Esophagus (tissue), 2 donors: ENCODE data around the gene PSMD8. TPM values are rescaled to one million over a fixed set of nuclear protein-coding genes. Genes with fewer than 3 reads are reported as not detected.

Source experiments
- H3K27ac ChIP-seq, 2 donors: one replicate each; pipeline ENCODE4 v1.5.1; 2013; ENCODE audit warnings: low read depth in 2 of 2, mild to moderate bottlenecking in 2 of 2, inconsistent platforms in 1 of 2, low read length in 1 of 2, moderate library complexity in 1 of 2
- H3K27me3 ChIP-seq, 2 donors: one replicate each; pipeline ENCODE4 v1.6.1; 2013; ENCODE audit warnings: low read length in 2 of 2, control low read depth in 1 of 2, mild to moderate bottlenecking in 1 of 2; ENCODE audit not compliant: insufficient read depth in 2 of 2, control insufficient read depth in 1 of 2
- H3K36me3 ChIP-seq, 2 donors: one replicate each; pipeline ENCODE4 v1.6.1; 2013; ENCODE audit warnings: low read length in 1 of 2; ENCODE audit not compliant: control insufficient read depth in 2 of 2, insufficient read depth in 2 of 2
- H3K4me1 ChIP-seq, 2 donors: one replicate each; pipeline ENCODE4 v1.6.1; 2013; ENCODE audit warnings: low read length in 1 of 2; ENCODE audit not compliant: control insufficient read depth in 2 of 2, insufficient read depth in 2 of 2
- H3K4me3 ChIP-seq, 2 donors: one replicate each; pipeline ENCODE4 v1.5.1; 2013; ENCODE audit warnings: low read length in 2 of 2, mild to moderate bottlenecking in 2 of 2, low read depth in 1 of 2, moderate library complexity in 1 of 2
- H3K9me3 ChIP-seq, 2 donors: one replicate each; pipeline ENCODE4 v1.6.1; 2013; ENCODE audit warnings: mild to moderate bottlenecking in 2 of 2, low read depth in 1 of 2, low read length in 1 of 2, moderate library complexity in 1 of 2; ENCODE audit not compliant: control insufficient read depth in 2 of 2, insufficient read depth in 1 of 2
- WGBS, 2 donors: extraction: QIAGEN DNeasy Blood & Tissue Kit; methylation state at CpG; one replicate each; pipeline ENCODE4 v1.1.7; 2013; 5-methylcytosine and 5-hydroxymethylcytosine counted together
- polyA plus RNA-seq, 2 donors: library from polyadenylated mRNA; stranded (reverse); fragments of 200-250 nt; gene quantifications; one replicate each; pipeline ENCODE4 v1.2.3, GENCODE V29; 2013
- donor health status: healthy with polysubstance abuse.
- donor health status: Bipolar disorder and iron deficiency.

The PSMD8 gene
- polyA plus RNA-seq, 2 donors, result 46.7 to 162 TPM

DNA sequence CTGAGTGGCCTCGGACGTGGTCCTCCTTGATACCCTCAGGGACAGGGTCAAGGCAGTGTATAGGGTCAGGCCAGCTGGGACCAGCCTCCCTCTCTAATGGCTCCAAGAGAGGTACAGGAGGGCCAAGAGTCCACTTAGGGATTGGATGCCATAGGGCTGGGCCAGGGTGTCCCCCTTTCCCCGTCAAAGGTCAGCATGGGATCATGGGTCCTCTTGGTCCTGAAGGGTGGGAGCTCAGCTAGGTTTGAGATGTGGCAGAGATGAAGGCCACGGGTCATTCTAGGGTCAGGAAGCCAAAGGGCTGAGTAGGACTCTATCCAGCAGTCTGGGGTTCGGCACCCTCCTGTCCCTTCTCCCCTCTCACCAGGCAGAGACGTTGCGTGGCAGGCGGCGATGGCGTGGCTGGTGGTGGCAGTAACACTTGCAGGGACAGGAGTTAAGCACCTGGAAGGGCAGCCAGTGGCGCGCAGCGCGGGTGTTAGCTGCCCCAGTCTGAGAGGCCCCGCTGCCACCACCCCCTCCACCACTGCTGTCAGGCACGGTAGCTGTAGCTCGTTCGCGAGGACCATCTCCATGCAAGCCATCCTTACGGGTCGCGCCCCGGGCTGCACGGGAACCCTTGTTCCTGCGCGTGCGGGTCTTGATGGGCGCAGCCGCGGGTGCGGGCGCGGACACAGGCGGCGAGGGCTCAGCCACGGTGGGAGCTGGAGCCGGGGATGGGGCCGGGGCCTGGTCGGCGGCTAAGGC lies 10.9 kb downstream of the PSMD8 start:
- 77 to 87% methylated on average over 37 to 40 of the region's 40 CpGs for WGBS, 2 donors
- H3K4me3 ChIP-seq, result no peak overlapping the region
- H3K36me3 ChIP-seq, result peaks cover 17 to 34% of the 10 kb centered on the region in 2 donors
- no peaks in the 10 kb centered on the region for H3K27me3 ChIP-seq
- H3K4me1 ChIP-seq, result peaks cover 5 to 17% of the 10 kb centered on the region in 2 donors
- no peaks in the 10 kb centered on the region for H3K9me3 ChIP-seq
- H3K27ac ChIP-seq, result no peak overlapping the region

GRCh38 chr19:38385804-38386257 lies 11.5 kb downstream of the PSMD8 start:
- Histone ChIP-seq H3K4me3 (no peak overlapping the region), H3K36me3 (peaks cover 17 to 29% of the 10 kb centered on the region in 2 donors), H3K27ac (no peak overlapping the region), H3K27me3 (no peaks in the 10 kb centered on the region), H3K9me3 (no peaks in the 10 kb centered on the region), H3K4me1 (peaks cover 5 to 17% of the 10 kb centered on the region in 2 donors)
- 55 to 75% methylated on average over 38 to 40 of the region's 40 CpGs for WGBS, 2 donors

GRCh38 chr19:38386300-38386970 lies 12.1 kb downstream of the PSMD8 start:
- peaks cover 5 to 17% of the 10 kb centered on the region in 2 donors for H3K4me1 ChIP-seq
- WGBS, 2 donors, result 44 to 49% methylated on average over 52 to 61 of the region's 61 CpGs
- no peak overlapping the region for H3K4me3 ChIP-seq
- no peak overlapping the region for H3K27ac ChIP-seq
- peaks cover 14 to 23% of the 10 kb centered on the region in 2 donors for H3K36me3 ChIP-seq
- no peaks in the 10 kb centered on the region for H3K9me3 ChIP-seq
- no peaks in the 10 kb centered on the region for H3K27me3 ChIP-seq

DNA sequence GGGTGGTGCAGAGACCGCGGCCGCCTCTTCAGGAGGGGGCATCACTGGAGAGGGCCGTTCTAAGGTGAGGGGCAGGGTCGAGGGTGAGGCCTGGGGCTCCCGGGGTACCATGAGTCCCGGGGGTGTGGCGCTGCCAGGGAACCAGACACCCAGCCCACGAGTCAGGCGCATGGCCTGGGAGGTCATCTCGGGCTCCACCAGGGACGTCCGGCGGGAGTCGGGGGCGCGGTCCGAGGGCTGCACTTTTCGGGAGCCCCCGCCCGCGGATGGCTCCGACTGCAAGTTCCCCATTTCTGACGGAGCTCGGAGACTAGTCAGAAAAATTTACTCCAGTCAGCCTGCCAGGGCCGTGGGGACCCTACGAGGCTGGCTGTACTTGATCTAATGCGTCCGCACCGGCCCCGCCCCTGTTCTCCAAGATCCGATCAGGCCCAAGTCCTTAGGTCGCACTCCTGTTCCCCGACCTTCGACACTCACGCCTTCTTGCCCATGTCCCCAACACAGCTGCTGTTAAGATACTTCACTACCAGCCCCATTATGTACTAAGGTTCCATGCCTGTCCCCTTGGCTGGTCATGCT lies 12.7 kb downstream of the PSMD8 start:
- Histone ChIP-seq H3K27me3 (no peaks in the 10 kb centered on the region), H3K9me3 (no peaks in the 10 kb centered on the region), H3K4me3 (peak overlapping the region; percentile 48 to 50), H3K27ac (peak overlapping the region in 1 of 2 donors; percentile 77), H3K36me3 (peaks cover 8 to 17% of the 10 kb centered on the region in 2 donors), H3K4me1 (peaks cover 5 to 17% of the 10 kb centered on the region in 2 donors)
- WGBS, 2 donors, result 6 to 9% methylated on average over 34 to 36 of the region's 36 CpGs

- Histone ChIP-seq H3K27ac (peak within 1 kb of the TSS; percentile 49 to 77), H3K36me3 (peaks cover 3 to 12% of the 10 kb centered on the region in 2 donors), H3K27me3 (no peaks in the 10 kb centered on the region), H3K9me3 (no peaks in the 10 kb centered on the region), H3K4me3 (peak within 1 kb of the TSS; percentile 48 to 50), H3K4me1 (peaks cover 5 to 17% of the 10 kb centered on the region in 2 donors)
- WGBS, 2 donors, result 1% methylated on average over 50 to 51 of the region's 51 CpGs
These were observed 13.4 kb downstream of the PSMD8 start, which contains the start of gene GGN for GRCh38 chr19:38387550-38388348. Gene GGN, minus strand, starts transcription at chr19:38388034. Its CDS starts 773 bp downstream, at chr19:38387261.

DNA sequence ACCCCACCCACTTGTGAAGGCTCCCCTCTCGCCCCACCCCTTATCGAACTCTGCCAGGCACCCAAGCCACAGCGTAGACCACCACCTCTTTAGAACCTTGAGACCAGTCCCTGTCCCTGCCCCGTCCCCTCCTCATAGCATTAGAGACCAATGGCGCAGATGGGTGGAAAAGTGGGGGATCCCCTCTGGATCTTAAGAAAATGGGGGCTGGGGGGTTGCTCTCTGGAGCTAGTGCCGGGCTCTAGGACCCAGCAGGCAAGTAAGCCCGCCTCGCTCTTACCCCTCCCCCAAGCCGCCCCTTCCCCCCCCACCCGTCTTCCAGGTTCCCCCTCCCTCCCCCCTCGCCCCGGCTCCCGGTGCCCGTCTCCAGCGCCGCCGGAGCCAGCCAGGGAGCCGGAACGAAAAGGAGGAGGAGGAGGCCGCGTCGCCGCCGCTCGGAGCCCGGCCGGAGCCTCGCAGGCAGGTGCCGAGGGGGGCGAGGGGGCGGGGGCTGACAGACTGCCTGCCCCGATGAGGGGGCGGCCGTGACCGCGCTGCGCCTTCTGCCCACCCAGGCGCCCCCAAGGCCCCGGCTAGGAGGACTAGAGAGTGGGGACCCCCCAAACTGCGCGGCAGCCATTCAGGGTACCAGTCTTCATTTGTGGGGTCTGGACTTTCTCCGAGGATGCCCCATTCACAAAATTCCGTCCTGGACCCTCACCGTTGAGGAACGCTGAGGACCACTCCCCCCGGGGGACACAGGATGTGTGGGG lies 14.2 kb downstream of the PSMD8 start, which contains the start of gene SPRED3:
TSS of gene SPRED3 (plus strand) at position 349 of the 752 bp plus-strand sequence. CDS start 1,606 bp downstream, outside the sequence.
- H3K27ac ChIP-seq, result peak within 1 kb of the TSS; percentile 49 to 77
- 1 to 3% methylated on average over 15 to 45 of the region's 46 CpGs for WGBS, 2 donors
- H3K9me3 ChIP-seq, result no peaks in the 10 kb centered on the region
- H3K4me1 ChIP-seq, result peaks cover 5 to 13% of the 10 kb centered on the region in 2 donors
- peak within 1 kb of the TSS; percentile 48 to 50 for H3K4me3 ChIP-seq
- H3K36me3 ChIP-seq, result peaks cover 0 to 5% of the 10 kb centered on the region in 2 donors
- no peaks in the 10 kb centered on the region for H3K27me3 ChIP-seq

GRCh38 chr19:38389101-38389925 lies 14.9 kb downstream of the PSMD8 start:
- no peak overlapping the region for H3K27ac ChIP-seq
- peak overlapping the region in 1 of 2 donors; percentile 12 for H3K4me3 ChIP-seq
- H3K4me1 ChIP-seq, result peaks cover 5 to 13% of the 10 kb centered on the region in 2 donors
- H3K9me3 ChIP-seq, result no peaks in the 10 kb centered on the region
- WGBS, 2 donors, result 8 to 9% methylated on average over 28 of the region's 28 CpGs
- H3K27me3 ChIP-seq, result no peaks in the 10 kb centered on the region
- no peaks in the 10 kb centered on the region for H3K36me3 ChIP-seq
